Panc1 (cell line): Measurements from ENCODE around the gene IRF7. TPM values are rescaled to one million over a fixed set of nuclear protein-coding genes. Genes with fewer than 3 reads are reported as not detected.

Experiments
- ATAC-seq: fragments of 200-7000 bp; cut with Tn5 transposase; 2 replicates; pipeline ENCODE4 v1.9.1; 2020; ENCODE audit warnings: mild to moderate bottlenecking, moderate library complexity
- BruUV-seq: library from RNA; stranded (reverse); fragments of 400-500 nt; replicated peaks from 2 replicates; lab custom pipeline; 2021; lab: Mats Ljungman, UMichigan
- CTCF ChIA-PET: fragments of 300-600 bp; sonication (Branson Sonifier 250); formaldehyde crosslinking; loops from one replicate; lab custom pipeline; 2022; ENCODE audit warnings: antibody characterized with exemption; lab: Charles Lee
- POLR2A ChIA-PET: fragments of 300-600 bp; sonication (Branson Sonifier 250); formaldehyde crosslinking; loops from one replicate; lab custom pipeline; 2022; ENCODE audit warnings: antibody characterized with exemption; lab: Charles Lee
- DNase-seq: peaks from one replicate; pipeline ENCODE4 v3.0.0-alpha.2; 2010; ENCODE audit warnings: low read depth, low spot score
- H3K27ac ChIP-seq: 2 replicates; pipeline ENCODE4 v1.5.1; 2011; ENCODE audit warnings: mild to moderate bottlenecking, low read length, inconsistent platforms
- H3K27me3 ChIP-seq: fragments of 200-500 bp; sonication (Bioruptor generic); 2 replicates; pipeline ENCODE4 v1.6.0; 2014; ENCODE audit warnings: low read length, inconsistent platforms; ENCODE audit not compliant: control insufficient read depth, insufficient read depth
- H3K36me3 ChIP-seq: fragments of 200-500 bp; sonication (Bioruptor generic); 2 replicates; pipeline ENCODE4 v1.5.1; 2014; ENCODE audit warnings: inconsistent platforms, mild to moderate bottlenecking, low read length, moderate library complexity; ENCODE audit not compliant: control insufficient read depth, insufficient read depth
- H3K4me1 ChIP-seq: 2 replicates; pipeline ENCODE4 v1.5.1; 2011; ENCODE audit warnings: inconsistent platforms, mild to moderate bottlenecking, low read length, moderate library complexity; ENCODE audit not compliant: control insufficient read depth, insufficient read depth
- H3K4me3 ChIP-seq, 2 experiments: 2 replicates each; pipeline ENCODE4 v1.5.1; 2011 to 2012; ENCODE audit warnings: low read depth in 2 of 2, low read length in 2 of 2, mild to moderate bottlenecking in 2 of 2, inconsistent platforms in 1 of 2, moderate library complexity in 1 of 2
- H3K9me3 ChIP-seq: fragments of 200-500 bp; sonication (Bioruptor generic); 2 replicates; pipeline ENCODE4 v1.5.1; 2014; ENCODE audit warnings: low read depth, mild to moderate bottlenecking, inconsistent platforms, low read length, moderate library complexity; ENCODE audit not compliant: control insufficient read depth, insufficient read depth
- POLR2AphosphoS5 ChIP-seq: IDR thresholded peaks from 2 replicates; pipeline ENCODE4 v1.6.1; 2012; ENCODE audit warnings: mild to moderate bottlenecking, low read depth, low read length, moderate library complexity
- REST ChIP-seq, 2 experiments: IDR thresholded peaks; 2 replicates each; pipeline ENCODE4 v1.6.1; 2011 to 2012; ENCODE audit warnings: low read depth in 2 of 2, control low read depth in 1 of 2, low read length in 1 of 2, mild to moderate bottlenecking in 1 of 2, moderate library complexity in 1 of 2; ENCODE audit not compliant: insufficient read depth in 1 of 2
- SIN3A ChIP-seq: IDR thresholded peaks from 2 replicates; pipeline ENCODE4 v1.6.1; 2012; ENCODE audit warnings: low read depth, mild to moderate bottlenecking, low read length, moderate library complexity, borderline replicate concordance; ENCODE audit not compliant: insufficient read depth
- TCF7L2 ChIP-seq: IDR thresholded peaks from 2 replicates; pipeline ENCODE4 v1.6.1; 2011; ENCODE audit warnings: mild to moderate bottlenecking, low read depth, low read length, inconsistent platforms
- in situ Hi-C: cut with HindIII; loops from 2 replicates; pipeline ENCODE4 v1.10.0; 2016; ENCODE audit warnings: low sequenced_read_pairs, low pct_unique_long_range_greater_than_20kb
- intact Hi-C: fragments of 100-400 bp; cut with micrococcal nuclease; formaldehyde crosslinking; loops from one replicate; pipeline ENCODE4 v1.10.0; 2022; ENCODE audit not compliant: unreplicated experiment
- total RNA-seq: library from RNA; stranded (reverse); gene quantifications from one replicate; pipeline ENCODE4 v1.2.1, GENCODE V29; 2021; ENCODE audit not compliant: unreplicated experiment
- TF ChIP-seq, protein P1 (sequence below): fragments of 450-650 bp; IDR thresholded peaks from 2 replicates; pipeline ENCODE4 v1.5.1; 2017; ENCODE audit warnings: mild to moderate bottlenecking

IRF7 gene
- total RNA-seq, 1 experiment from 2014 or later, result 23.9 TPM

- intact Hi-C loops, result no loop called here
- no peak within 1 kb of the TSS for H3K27ac ChIP-seq
- DNase-seq, result no peak
- no peaks in the 10 kb centered on the region for H3K9me3 ChIP-seq
- no TSS peak for BruUV-seq
- ATAC-seq, result no peak
- no peaks in the 10 kb centered on the region for H3K36me3 ChIP-seq
- in situ Hi-C loops, result no loop called here
- no peaks in the 10 kb centered on the region for H3K27me3 ChIP-seq
- ChIA-PET POLR2A (no interaction called here), CTCF (no interaction called here)
- no peak within 1 kb of the TSS for H3K4me3 ChIP-seq
- peaks cover 11% of the 10 kb centered on the region for H3K4me1 ChIP-seq
- TF ChIP-seq, protein P1, sequence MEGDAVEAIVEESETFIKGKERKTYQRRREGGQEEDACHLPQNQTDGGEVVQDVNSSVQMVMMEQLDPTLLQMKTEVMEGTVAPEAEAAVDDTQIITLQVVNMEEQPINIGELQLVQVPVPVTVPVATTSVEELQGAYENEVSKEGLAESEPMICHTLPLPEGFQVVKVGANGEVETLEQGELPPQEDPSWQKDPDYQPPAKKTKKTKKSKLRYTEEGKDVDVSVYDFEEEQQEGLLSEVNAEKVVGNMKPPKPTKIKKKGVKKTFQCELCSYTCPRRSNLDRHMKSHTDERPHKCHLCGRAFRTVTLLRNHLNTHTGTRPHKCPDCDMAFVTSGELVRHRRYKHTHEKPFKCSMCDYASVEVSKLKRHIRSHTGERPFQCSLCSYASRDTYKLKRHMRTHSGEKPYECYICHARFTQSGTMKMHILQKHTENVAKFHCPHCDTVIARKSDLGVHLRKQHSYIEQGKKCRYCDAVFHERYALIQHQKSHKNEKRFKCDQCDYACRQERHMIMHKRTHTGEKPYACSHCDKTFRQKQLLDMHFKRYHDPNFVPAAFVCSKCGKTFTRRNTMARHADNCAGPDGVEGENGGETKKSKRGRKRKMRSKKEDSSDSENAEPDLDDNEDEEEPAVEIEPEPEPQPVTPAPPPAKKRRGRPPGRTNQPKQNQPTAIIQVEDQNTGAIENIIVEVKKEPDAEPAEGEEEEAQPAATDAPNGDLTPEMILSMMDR, result no peak
- TF ChIP-seq REST (IDR thresholded peaks at IDR 0.05; ENCODE audit: insufficient read depth in 1 of 2, low read depth in 2 of 2, low read length in 1 of 2) (no peak), TCF7L2 (no peak), SIN3A (no peak), POLR2AphosphoS5 (no peak)
These were observed 21.0 kb upstream of the IRF7 start, which contains the start of gene DRD4 for GRCh38 chr11:636511-637332. Gene DRD4 (plus strand): TSS chr11:637269. CDS start chr11:637305, 36 bp downstream.

GRCh38 chr11:635945-636510, 20.3 kb upstream of the IRF7 start:
- in situ Hi-C loops, result no loop called here
- no peak for TF ChIP-seq REST (IDR thresholded peaks at IDR 0.05; ENCODE audit: insufficient read depth in 1 of 2, low read depth in 2 of 2, low read length in 1 of 2)
- 0 out of 2 replicates have a peak, but pooled peaks have one; percentile 27 for TF ChIP-seq POLR2AphosphoS5
- no peak for TF ChIP-seq SIN3A
- TF ChIP-seq TCF7L2, result no peak

More at GRCh38 chr11:635945-636510, 20.3 kb upstream of the IRF7 start:
- DNase-seq (no peak), ATAC-seq (no peak)
- Histone ChIP-seq H3K27ac (no peak overlapping the region), H3K9me3 (no peaks in the 10 kb centered on the region), H3K4me3 (no peak overlapping the region), H3K36me3 (no peaks in the 10 kb centered on the region), H3K4me1 (peaks cover 6% of the 10 kb centered on the region), H3K27me3 (no peaks in the 10 kb centered on the region)
- BruUV-seq, result no TSS peak
- ChIA-PET POLR2A (no interaction called here), CTCF (no interaction called here)
- intact Hi-C loops, result no loop called here
